Measurements from ENCODE around the gene CTF1. TPM values are rescaled to one million over a fixed set of nuclear protein-coding genes. Genes with fewer than 3 reads are reported as not detected.
"Not testable (repeated sequence)": the region's sequence is repeated elsewhere in the genome, so short reads cannot be mapped to it uniquely, and the experiment has no call there.

Gene CTF1
- under 1 TPM; 0.18 TPM for total RNA-seq

DNA sequence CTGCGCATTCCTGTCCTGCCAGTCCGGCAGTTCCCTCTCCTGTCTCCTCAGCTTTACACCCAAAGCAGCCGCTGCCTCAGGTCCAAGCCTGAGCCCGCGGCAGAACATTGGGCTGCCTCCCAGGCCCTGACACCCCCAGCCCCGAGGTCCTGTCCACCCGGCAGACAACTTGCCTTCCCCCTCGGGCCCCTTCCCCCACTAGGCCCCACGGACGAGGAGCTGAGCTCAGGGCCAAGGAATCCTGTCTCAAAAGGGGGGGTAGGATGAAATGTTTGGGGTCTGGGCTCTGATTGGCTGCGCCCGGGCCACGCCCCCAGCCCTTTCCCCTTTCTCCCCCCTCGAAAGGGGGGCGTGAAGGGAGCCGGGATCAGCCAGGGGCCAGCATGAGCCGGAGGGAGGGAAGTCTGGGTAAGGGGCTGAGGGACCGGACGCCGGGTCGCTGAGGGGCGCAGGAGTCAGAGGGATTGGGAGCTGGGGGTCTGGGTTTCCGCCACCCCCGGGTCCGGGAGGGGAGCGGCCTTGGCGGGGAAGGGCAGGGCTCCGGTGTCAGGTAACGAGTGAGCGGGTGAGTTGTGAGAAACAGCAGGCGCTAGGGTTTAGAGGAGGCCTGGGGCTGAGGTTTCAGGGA, at the start of gene CTF1:
TSS of gene CTF1 (plus strand) at position 354 of the 628 bp plus-strand sequence. CDS start at position 384, 30 bp downstream.
- peaks cover 2% of the 10 kb centered on the region for H3K36me3 Mint-ChIP-seq (ENCODE audit: low read depth)
- CTCF ChIA-PET, result interaction anchor here (1.1 kb wide), 1 partner anchor 52 kb away, joined by 4 read pairs; no protein-coding TSS in a partner anchor
- peak within 1 kb of the TSS; percentile 61 for H3K4me3 Mint-ChIP-seq
- intact Hi-C loops (cut with DNase I, micrococcal nuclease), result loop anchor here in 1 of 2 experiments (2.0 kb wide), 1 partner anchor 22 kb away; no protein-coding TSS in a partner anchor
- H3K9me3 Mint-ChIP-seq (ENCODE audit: low read depth), result no peaks in the 10 kb centered on the region
- no peaks in the 10 kb centered on the region for H3K27me3 Mint-ChIP-seq
- H3K27ac Mint-ChIP-seq, result peak within 1 kb of the TSS; percentile 84
- H3K4me1 Mint-ChIP-seq, result peaks cover 40% of the 10 kb centered on the region
- DNase-seq, result no peak
- no peak for ATAC-seq
- POLR2A ChIA-PET, result no interaction called here

DNA sequence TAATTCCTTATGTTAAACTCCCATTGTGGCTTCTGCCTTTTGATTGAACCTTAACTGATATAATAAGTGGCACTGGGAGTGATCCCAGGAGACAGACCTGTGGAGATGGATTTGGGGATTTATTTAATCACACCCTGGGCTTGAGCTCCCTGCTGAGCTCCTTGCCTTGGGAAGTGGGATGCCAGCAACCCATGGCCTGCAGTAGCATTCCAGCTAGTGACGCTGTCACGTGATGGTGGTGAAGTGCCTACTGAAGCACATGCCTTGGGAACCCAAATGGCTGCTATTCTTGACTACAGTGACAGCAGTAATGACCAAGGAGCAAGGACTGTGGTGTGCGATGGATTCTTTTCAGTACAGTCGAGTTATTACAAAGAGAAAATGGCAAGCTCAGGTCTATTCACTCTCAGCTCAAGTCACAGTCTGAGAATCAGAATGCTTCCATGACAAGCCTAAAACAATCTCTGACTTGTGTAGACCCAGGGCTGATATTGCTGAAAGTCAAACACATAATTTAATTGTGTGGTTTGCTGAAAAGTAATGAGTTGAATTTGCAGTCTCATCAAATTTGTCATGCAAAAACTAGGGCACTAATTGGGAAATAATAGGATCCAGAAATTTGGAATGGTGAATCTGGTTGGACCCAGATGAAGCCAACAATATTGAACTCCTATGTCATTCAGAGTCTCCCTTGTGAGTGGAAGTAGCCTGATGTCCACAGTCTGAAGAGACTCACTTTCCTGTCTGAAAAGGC, 49.6 kb upstream of the CTF1 start:
- intact Hi-C loops (cut with DNase I, micrococcal nuclease), result no loop called here
- Mint-ChIP-seq H3K4me3 (no peak overlapping the region), H3K27ac (no peak overlapping the region), H3K4me1 (peaks cover 8% of the 10 kb centered on the region), H3K9me3 (ENCODE audit: low read depth) (no peaks in the 10 kb centered on the region), H3K36me3 (ENCODE audit: low read depth) (no peaks in the 10 kb centered on the region), H3K27me3 (no peaks in the 10 kb centered on the region)
- DNase-seq (no peak), ATAC-seq (no peak)
- ChIA-PET CTCF (interaction anchor here (0.5 to 6.0 kb wide), 9 partner anchors 11 to 107 kb away, joined by 3 to 85 read pairs (median 12); partner anchors contain the start of gene PHKG2), POLR2A (interaction anchor here (0.8 kb wide), 1 partner anchor 72 kb away, joined by 3 read pairs; no protein-coding TSS in a partner anchor)

- intact Hi-C loops (cut with DNase I, micrococcal nuclease), result no loop called here
- H3K27ac Mint-ChIP-seq, result no peak overlapping the region
- peaks cover under 1% of the 10 kb centered on the region for H3K4me1 Mint-ChIP-seq
- H3K4me3 Mint-ChIP-seq, result no peak overlapping the region
- no peaks in the 10 kb centered on the region for H3K9me3 Mint-ChIP-seq (ENCODE audit: low read depth)
- H3K27me3 Mint-ChIP-seq, result no peaks in the 10 kb centered on the region
- DNase-seq (no peak), ATAC-seq (no peak)
- peaks cover 3% of the 10 kb centered on the region for H3K36me3 Mint-ChIP-seq (ENCODE audit: low read depth)
- POLR2A ChIA-PET, result no interaction called here
- CTCF ChIA-PET, result interaction anchor here (1.0 kb wide), 1 partner anchor 8 kb away, joined by 3 read pairs; no protein-coding TSS in a partner anchor
Measured at GRCh38 chr16:30850246-30850645, 46.2 kb upstream of the CTF1 start.

GRCh38 chr16:30853758-30854157, 42.7 kb upstream of the CTF1 start:
- intact Hi-C loops (cut with DNase I, micrococcal nuclease), result no loop called here
- CTCF ChIA-PET, result interaction anchor here (0.5 to 5.2 kb wide), 4 partner anchors 9 to 55 kb away, joined by 3 to 35 read pairs (median 8); no protein-coding TSS in a partner anchor
- no peak for ATAC-seq

DNA sequence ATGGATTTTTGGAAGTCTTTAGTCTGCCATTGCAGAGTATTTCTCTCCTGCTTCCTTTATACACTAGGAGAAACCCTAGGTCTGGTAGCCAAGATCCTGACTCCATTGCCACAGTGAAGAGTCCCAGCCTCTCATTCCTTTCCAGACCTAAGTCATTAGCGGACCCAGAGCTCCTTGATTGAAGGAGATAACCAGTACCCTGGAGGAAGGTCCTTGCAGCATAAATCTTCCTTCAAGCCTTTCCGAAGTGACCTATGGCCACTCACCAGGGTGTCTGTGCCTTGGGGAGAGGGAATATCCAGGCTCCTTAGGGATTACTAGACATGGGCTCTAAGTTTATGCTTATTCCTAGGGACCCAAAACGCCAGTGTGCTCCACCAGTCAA, 38.3 kb upstream of the CTF1 start:
- ATAC-seq (no peak), DNase-seq (no peak)
- ChIA-PET POLR2A (no interaction called here), CTCF (no interaction called here)
- Mint-ChIP-seq H3K4me3 (no peak overlapping the region), H3K27me3 (no peaks in the 10 kb centered on the region), H3K4me1 (no peaks in the 10 kb centered on the region), H3K9me3 (ENCODE audit: low read depth) (no peaks in the 10 kb centered on the region), H3K27ac (no peak overlapping the region), H3K36me3 (ENCODE audit: low read depth) (peaks cover 3% of the 10 kb centered on the region)
- intact Hi-C loops (cut with DNase I, micrococcal nuclease), result no loop called here

More at GRCh38 chr16:30853758-30854157, 42.7 kb upstream of the CTF1 start:
- Mint-ChIP-seq H3K27me3 (no peaks in the 10 kb centered on the region), H3K4me3 (no peak overlapping the region), H3K4me1 (no peaks in the 10 kb centered on the region), H3K36me3 (ENCODE audit: low read depth) (peaks cover 3% of the 10 kb centered on the region), H3K9me3 (ENCODE audit: low read depth) (no peaks in the 10 kb centered on the region), H3K27ac (no peak overlapping the region)
- POLR2A ChIA-PET, result no interaction called here
- no peak for DNase-seq

DNA sequence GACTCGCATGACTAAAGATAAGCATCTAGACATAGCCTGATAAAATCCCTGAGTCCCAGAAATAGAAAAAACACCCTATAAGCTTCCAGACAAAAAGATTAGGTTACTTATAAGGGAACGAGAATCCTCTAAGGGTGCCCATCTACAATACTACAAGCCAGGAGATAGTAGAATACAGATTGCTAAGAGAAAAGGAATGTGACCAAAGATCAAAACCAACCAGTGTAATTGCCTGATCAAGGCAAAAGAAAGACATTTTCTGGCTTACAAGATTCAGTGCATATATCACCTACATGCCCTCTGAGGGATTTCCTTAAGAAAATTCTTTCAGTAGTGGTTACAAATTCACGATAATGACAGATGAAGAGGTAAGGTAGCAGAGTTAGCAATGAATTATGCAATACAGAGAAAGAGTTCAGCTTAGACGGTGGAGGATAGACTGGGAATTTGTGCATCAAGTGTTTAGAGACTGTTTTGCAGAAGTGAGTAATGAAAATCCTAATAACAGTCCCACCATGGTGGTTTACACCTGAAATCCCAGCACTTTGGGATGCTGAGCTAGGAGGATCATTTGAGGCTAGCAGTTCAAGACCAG, 37.5 kb upstream of the CTF1 start:
- CTCF ChIA-PET, result no interaction called here
- Mint-ChIP-seq H3K9me3 (ENCODE audit: low read depth) (no peaks in the 10 kb centered on the region), H3K4me3 (no peak overlapping the region), H3K4me1 (no peaks in the 10 kb centered on the region), H3K36me3 (ENCODE audit: low read depth) (no peaks in the 10 kb centered on the region), H3K27ac (no peak overlapping the region), H3K27me3 (no peaks in the 10 kb centered on the region)
- ATAC-seq, result no peak
- no peak for DNase-seq
- intact Hi-C loops (cut with DNase I, micrococcal nuclease), result no loop called here
- POLR2A ChIA-PET, result no interaction called here

DNA sequence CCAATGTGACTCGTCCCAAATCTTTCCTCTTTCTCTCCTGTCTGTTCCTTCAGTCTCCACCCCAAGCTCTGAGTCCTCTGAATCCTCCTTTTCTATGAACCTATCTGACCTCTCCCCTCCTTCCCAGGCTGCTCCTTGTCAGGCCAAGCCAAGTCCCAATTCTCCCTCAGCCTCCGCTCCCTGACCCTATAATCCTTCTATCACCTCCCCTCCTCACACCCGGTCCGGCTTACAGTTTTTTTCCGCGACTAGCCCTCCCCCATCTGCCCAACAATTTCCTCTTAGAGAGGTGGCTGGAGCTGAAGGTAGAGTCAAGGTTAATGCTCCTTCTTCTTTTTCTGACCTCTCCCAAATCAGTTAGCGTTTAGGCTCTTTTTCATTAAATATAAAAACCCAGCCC, 35.7 kb upstream of the CTF1 start:
- H3K4me3 Mint-ChIP-seq; ATAC-seq; DNase-seq; H3K36me3 Mint-ChIP-seq (ENCODE audit: low read depth); POLR2A ChIA-PET; H3K4me1 Mint-ChIP-seq; H3K27me3 Mint-ChIP-seq; intact Hi-C loops (cut with DNase I, micrococcal nuclease); H3K27ac Mint-ChIP-seq; H3K9me3 Mint-ChIP-seq (ENCODE audit: low read depth): not testable (repeated sequence)
- CTCF ChIA-PET, result interaction anchor here (0.7 to 0.9 kb wide), 2 partner anchors 12 to 16 kb away, joined by 3 read pairs; no protein-coding TSS in a partner anchor

DNA sequence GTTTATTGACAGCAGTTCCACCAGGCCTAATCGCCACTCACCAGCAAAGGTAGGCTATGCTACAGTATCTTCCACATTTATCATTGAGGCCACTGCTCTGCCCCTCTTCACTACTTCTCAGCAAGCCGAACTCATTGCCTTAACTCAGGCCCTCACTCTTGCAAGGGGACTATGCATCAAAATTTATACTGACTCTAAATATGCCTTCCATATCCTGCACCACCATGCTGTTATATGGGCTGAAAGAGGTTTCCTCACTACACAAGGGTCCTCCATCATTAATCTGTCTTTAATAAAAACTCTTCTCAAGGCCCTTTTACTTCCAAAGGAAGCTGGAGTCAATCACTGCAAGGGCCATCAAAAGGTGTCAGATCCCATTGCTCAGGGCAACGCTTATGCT, 33.2 kb upstream of the CTF1 start:
- POLR2A ChIA-PET; ATAC-seq; intact Hi-C loops (cut with DNase I, micrococcal nuclease); H3K36me3 Mint-ChIP-seq (ENCODE audit: low read depth); H3K9me3 Mint-ChIP-seq (ENCODE audit: low read depth); DNase-seq; H3K27ac Mint-ChIP-seq; H3K27me3 Mint-ChIP-seq; H3K4me1 Mint-ChIP-seq; H3K4me3 Mint-ChIP-seq: not testable (repeated sequence)
- CTCF ChIA-PET, result interaction anchor here (0.9 kb wide), 1 partner anchor 18 kb away, joined by 3 read pairs; no protein-coding TSS in a partner anchor

DNA sequence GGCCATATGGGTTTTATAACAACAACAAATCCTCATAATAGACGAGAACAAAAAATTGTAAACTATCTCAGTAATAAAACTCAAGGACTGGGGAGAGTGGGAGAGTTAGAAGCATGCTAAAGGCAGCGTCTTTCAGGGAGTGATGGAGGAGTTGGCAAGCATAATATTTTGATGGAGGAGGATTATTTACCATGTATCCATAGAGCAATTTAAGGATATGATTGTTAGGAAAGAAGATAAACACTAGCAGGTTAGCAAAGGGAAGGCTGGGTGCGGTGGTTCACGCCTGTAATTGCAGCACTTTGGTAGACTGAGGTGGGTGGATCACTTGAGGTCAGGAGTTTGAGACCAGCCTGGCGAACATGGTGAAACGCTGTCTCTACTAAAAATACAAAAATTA, 30.4 kb upstream of the CTF1 start:
- Mint-ChIP-seq H3K27ac (no peak overlapping the region), H3K9me3 (ENCODE audit: low read depth) (no peaks in the 10 kb centered on the region), H3K4me3 (no peak overlapping the region), H3K36me3 (ENCODE audit: low read depth) (no peaks in the 10 kb centered on the region), H3K27me3 (no peaks in the 10 kb centered on the region), H3K4me1 (no peaks in the 10 kb centered on the region)
- ChIA-PET POLR2A (no interaction called here), CTCF (interaction anchor here (0.6 to 1.1 kb wide), 4 partner anchors 36 to 638 kb away, joined by 3 to 5 read pairs (median 4); no protein-coding TSS in a partner anchor)
- intact Hi-C loops (cut with DNase I, micrococcal nuclease), result no loop called here
- ATAC-seq (no peak), DNase-seq (no peak)

DNA sequence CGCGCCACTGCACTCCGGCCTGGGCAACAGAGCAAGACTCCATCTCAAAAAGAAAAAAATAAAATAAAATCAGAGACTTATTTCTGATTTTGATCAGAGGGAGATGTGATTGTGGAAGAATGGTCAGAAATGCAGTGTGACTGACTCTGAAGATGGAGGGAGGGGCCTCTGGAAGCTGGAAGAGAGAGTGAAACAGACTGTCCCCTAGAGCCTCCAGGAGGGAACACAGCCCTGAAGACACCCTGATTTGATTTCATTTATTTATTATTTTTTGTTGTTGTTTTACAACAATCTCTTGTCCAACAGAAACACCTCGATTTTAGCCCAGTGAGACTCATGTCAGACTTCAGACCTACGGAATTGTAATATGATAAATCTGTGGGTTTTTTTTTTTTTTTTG, 28.7 kb upstream of the CTF1 start:
- intact Hi-C loops (cut with DNase I, micrococcal nuclease), result no loop called here
- POLR2A ChIA-PET, result no interaction called here
- Mint-ChIP-seq H3K4me3 (no peak overlapping the region), H3K27ac (no peak overlapping the region), H3K36me3 (ENCODE audit: low read depth) (peaks cover under 1% of the 10 kb centered on the region), H3K4me1 (peaks cover 1% of the 10 kb centered on the region), H3K27me3 (no peaks in the 10 kb centered on the region), H3K9me3 (ENCODE audit: low read depth) (no peaks in the 10 kb centered on the region)
- DNase-seq (no peak), ATAC-seq (no peak)
- CTCF ChIA-PET, result interaction anchor here (1.5 kb wide), 1 partner anchor 23 kb away, joined by 3 read pairs; no protein-coding TSS in a partner anchor

- no peak overlapping the region for H3K27ac Mint-ChIP-seq
- no peak for ATAC-seq
- no peaks in the 10 kb centered on the region for H3K27me3 Mint-ChIP-seq
- peaks cover 2% of the 10 kb centered on the region for H3K36me3 Mint-ChIP-seq (ENCODE audit: low read depth)
- no peaks in the 10 kb centered on the region for H3K9me3 Mint-ChIP-seq (ENCODE audit: low read depth)
- H3K4me3 Mint-ChIP-seq, result no peak overlapping the region
- no peak for DNase-seq
- ChIA-PET POLR2A (no interaction called here), CTCF (interaction anchor here (2.0 kb wide), 1 partner anchor 25 kb away, joined by 12 read pairs; no protein-coding TSS in a partner anchor)
- intact Hi-C loops (cut with DNase I, micrococcal nuclease), result no loop called here
- H3K4me1 Mint-ChIP-seq, result peaks cover 13% of the 10 kb centered on the region
Measured at GRCh38 chr16:30870904-30871303, 25.5 kb upstream of the CTF1 start.
